GM19328 (cell line): ENCODE measurements around the gene SMAD3.

Experiments
- ATAC-seq: cut with Tn5 transposase; IDR thresholded peaks from one replicate; pipeline ENCODE4 v1.9.1; 2021; ENCODE audit warnings: mild to moderate bottlenecking, moderate library complexity; ENCODE audit not compliant: unreplicated experiment

SMAD3 gene

DNA sequence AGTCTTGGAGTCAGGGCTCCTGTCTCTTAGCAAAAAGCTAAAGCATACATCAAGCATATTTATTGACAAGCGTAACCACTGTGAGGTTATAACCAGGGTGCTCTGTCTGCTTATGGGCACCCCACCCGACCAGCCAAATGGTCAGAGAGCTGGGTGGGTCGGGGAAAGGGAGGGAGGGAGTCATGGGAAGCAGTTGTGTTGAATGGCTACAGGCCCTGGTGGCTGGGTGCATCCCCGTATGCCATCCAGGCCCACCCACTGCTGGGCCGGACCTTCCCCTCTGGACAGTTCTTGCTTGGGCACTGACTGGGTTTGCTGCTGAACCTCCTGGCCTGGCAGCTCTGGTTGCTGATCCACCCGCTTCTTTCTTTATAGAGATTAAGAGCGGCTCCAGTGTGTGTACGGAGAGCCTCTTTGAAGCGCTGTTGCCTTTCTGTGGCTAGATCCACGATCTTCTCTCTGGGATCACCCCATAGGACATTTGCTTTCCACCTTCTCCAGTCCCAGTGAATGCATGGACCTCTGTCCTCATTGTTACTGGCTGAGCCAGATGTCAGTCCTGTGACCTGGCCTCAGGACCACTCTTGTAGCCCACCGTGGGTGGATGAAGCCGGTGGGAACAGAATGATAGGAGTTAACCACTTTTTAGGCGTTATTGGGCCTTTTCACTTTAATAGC, 59.6 kb downstream of the SMAD3 start:
- ATAC-seq, result no peak

DNA sequence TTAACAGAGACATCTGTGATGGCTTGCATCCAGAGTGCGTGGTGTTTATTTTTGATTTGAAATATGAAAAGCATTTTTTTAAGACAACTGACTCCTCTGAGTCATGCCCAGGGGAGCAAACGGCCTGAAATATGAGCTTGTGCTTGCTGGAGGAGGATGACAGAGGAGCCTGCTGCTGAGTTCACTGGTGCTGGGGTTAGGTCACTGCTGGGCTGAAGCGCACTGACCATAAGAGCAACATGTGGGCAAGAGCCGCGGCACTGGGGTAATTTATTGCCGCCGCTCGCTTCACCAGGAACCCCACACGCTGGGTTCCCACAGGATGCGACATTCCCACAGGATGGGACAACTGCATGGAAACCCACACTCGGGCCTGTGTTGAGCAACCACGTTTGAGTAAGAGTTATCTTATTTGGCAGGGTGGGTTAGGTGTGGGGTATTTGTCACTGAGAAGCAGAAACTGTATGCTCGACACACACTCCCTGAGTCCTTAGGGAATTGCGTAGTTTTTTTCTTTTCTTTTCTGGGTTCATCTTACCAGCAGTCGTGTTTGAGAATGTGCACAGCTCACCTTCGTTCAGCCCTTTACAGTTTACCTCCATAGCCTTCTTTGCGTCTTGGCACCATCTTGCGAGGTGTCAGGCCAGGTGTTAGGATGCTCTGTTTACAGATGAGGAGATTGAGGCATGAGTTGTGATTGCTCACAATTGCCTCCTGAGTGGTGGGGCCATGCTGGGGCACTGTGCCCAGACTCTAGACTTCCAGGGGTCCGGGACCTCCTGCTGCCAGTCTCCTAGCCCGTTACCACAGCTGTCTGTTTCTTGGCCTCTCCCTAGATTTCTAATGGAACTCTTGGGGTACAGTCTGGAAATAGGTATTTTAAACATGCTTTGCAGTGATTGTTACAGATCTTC, 60.4 kb downstream of the SMAD3 start:
- no peak for ATAC-seq

DNA sequence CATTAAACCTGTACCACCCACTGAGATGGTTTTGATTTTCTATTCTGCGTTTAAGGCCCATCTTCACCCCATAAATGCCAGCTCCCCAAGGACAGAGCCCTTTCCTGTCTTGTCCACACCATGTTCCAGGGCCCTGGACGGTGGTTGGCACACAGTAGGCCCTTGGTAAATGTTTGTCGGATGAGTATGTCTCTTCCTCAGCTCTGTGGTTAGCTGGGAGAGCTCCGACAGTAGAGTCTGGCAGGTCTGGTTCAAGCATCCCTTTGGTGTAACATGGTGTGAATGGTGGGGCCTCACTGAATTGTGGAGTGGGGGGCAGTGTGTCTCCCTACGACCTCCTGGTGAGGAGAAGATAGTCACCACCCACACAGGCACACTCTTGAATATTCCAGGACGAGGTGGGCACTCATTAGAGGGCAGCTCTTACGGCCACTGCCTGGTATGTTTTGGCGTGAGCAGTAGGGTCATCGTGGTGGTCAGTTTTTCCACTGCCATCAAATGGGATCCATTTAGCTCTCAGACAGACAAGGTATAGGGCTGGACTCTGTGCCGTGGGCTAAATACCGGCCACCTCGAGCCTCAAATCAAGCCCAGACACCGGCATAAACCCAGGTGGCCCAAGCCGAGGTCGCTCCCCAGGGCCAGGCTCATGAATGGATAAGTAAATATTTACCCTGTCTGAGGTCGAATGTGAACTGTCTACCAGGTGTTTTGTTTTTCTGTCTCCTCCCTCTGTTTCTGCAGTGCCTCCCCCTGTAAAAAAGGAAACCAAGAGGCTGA, 61.3 kb downstream of the SMAD3 start:
- no peak for ATAC-seq

DNA sequence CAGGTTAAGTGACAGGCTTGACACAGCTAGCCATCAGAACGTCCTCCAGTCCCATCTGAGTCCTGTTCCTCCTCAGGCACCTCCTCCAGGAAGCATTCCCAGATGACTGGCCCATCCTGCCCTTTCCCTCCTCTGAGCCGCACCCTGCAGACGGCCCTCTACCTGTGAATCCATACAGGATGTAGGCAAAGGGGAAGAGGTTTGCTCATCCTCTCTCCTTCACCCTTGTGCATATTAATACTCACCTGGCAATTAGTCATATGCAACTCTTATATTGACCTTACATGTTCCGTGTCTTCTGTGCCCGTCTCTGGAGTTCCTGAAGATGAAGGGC, 61.9 kb downstream of the SMAD3 start:
- ATAC-seq, result no peak

DNA sequence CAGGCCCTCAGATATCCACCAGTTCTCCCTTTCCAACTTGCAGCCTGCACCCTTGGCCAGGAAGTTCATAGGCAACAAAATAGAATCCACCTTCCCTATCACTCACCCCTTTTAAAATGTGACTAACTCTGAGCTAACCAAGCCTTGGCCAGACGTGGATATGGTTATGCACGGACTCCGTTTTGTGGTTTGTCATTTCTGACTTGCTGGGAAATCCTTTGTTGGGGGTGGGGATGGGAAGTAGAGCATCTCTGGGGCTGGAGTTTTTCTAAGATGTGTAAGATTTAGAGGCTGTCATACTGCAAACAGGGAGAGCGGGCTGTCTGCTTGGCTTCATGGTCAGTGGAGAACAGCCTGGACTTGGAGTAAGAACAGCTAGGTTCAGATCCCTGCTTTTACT, 62.6 kb downstream of the SMAD3 start:
- no peak for ATAC-seq

DNA sequence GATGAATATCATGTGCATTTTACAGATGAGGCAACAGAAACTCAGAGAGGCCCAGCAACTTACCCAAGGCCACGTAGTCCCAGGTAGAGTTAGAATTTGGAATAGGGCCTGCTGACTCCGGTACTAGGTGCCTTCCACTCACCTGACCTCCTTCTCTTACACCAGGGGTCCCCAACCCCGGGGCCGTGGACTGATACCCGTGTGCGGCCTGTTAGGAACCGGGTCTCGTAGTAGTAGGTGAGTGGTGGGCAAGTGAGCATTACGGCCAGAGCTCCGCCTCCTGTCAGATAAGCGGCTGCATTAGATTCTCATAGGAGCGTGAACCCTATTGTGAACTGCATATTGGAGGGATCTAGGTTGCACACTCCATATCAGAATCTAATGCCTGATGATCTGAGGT, 64.8 kb downstream of the SMAD3 start:
- no peak for ATAC-seq

DNA sequence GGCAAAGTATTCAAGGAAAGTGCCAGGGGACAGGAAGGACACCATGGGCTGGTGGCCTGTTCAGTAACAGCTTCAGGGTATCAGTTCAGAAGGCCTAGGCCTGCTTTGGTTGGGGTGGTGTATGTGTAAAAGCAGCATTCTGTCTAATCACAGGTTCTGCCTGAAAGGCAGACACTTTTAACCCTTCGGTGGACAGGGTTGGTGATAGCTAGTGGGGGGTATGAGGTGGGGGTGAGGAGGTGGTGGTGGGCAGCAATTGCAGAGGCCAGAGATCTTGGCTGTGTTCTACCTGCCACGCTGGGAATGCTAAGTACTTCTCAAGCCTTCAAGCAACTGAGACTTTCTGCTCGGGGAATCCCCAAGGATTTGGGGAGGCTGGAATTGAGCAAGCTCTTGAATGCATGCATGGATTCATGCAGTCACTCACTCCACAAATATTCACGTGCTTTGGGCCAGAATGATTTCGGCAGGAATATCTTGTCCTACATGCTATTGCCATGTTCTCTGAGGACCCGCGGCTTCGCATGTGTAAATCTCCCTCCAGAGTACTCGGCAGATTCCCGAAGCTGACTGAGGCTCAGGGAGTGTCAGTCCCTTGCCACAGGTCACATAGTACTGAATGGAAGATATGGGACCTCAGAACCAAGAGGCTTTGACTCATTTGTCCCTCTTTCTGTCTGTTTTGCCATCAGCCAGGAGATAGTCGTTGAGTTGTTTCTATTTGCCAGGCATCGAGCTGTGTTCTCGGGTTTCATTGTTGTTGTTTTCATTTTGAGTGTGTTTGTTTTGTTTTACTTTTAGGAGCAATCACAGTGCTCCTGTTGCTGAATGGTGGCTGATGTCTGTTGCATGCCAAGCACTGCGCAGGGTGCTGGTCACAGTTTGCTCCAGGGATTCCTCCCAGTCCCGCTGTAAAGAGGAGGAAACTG, 65.5 kb downstream of the SMAD3 start:
- ATAC-seq, result no peak

DNA sequence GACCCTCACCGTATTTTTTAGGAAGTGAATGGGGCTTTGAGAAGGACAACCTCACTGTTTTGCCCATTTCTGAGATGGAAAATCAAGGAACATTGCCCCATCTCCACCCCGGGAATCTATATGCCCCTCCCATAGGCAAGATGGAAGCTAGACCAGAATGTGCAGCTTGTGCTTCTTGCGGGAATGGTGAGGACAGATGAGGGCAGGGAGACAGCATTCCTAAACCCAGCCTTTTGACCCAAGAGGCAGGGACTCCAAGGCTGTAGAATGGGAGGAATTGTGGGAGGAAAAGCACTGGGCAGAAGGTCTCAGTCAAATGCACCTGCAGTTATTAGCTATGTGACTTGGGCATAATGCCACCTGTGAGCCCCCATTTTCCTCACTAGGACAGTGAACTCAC, 66.9 kb downstream of the SMAD3 start:
- no peak for ATAC-seq

DNA sequence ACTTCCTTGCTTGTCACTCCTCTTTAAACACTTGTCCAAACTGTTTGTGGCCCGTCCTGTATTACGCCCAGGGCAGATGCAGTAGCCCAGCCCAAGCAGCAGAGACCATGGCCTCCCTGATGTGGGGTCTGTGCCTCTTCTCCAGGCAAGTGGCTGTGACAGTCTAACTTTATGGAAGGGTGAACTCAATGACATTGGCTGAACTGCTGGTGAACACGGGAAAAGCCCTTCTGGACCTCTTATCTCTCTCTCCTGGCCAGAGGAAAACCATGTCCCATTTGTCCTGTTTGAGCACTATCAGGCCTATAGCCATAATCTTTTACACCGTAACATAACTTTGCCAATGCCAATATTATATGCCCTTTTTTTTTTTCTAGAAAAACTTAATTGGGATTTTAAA, 67.6 kb downstream of the SMAD3 start:
- no peak for ATAC-seq

DNA sequence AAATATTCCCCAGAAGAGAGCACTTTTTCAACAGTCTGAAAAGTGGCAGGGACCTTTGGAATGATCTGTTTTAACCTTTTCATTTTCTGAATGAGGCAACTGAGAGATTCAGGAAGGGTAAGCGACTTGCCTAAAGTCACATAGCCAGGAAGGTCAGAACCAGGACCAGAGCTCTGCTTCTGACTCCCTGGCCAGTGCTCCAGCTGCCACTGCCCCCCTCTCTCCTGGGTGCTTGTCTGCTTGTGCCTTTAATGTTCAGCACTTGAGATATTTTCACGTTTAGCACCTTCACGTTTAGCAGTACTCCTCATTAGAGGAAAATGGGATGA, 68.3 kb downstream of the SMAD3 start:
- ATAC-seq, result no peak

DNA sequence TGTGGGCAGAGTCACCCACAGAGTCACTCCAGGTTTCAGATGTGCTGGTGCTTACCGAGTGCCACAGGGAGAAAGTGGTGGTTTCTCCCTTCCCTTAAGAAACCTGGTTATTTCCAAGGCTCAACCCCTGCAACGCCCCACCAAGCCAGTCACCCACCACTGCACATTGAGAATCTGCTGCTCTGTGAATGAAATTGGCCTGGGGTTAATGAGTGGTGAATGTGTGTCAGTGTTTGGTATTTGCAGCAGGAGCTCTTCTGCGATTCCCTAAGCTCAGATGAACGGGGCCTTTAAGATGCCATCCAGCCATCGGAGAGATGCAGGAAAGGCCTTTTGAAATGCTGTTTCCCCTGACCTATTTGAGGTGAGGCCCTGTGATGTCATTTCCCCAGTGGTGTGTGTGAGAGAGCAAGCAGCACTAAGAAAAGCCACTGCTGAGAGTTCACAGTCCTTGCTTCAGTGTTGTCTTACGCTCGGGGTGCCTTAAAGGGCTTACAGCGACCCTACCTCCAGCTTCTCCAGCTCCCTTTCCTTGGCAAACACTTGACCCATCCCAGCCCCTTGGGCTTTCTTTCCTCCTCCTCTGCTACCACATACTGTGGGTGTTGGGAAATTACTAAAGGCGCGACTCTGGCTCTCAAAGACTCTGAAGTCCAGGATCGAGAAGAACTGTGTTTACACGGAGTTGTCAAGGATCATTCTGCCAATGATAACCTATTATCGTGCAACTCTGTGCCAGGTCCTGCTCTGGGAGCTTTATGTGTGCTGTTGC, 68.9 kb downstream of the SMAD3 start:
- ATAC-seq, result no peak

DNA sequence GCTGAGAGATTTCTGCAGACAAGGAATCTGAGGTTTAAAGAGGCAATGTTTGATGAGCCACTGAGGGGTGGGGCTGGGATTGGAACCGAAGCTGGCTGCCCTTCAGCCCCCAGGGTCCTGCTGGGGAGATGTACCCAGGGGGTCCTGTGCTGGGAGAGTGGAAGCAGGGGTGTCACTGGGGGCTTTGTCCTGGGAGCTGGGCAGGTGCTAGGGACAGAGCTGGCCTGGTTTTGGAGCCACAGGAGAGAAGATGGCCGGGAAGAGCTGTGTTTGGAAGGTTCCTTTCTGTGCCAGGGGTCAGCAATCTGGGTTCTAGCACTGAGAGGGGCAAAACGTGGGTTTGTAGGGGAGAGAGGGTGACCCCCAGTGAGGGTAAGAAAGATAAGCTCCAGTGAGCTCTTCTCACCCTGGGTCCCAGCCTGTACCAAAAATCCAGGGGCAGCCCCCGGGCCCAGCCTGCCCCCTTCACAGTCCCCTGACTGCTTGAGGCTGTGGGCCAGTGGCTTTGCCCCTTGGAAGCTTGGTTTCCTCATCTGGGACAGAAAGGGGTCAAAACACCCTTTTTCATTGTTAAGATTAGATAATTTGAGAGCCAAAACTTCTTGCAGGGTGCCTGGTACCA, 69.6 kb downstream of the SMAD3 start:
- ATAC-seq, result no peak

DNA sequence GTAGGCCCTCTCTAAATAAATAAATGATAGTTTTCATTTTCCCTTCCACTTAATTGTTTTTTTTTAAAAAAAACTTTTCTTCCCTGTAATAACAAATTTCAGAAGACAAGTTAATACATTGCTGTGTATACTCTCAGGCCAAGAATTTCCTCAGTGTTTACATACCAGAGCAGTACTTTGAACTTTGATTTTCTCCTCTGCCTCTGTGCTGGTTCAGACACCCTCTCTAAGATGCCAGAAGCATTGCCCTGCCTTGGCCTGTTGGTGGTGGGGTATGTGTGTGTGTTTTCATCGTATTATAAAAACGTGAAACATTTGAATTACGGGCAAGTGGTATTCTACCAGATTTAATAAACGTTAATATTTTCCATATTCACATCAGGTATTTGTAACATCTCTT, 70.1 kb downstream of the SMAD3 start:
- ATAC-seq, result no peak

DNA sequence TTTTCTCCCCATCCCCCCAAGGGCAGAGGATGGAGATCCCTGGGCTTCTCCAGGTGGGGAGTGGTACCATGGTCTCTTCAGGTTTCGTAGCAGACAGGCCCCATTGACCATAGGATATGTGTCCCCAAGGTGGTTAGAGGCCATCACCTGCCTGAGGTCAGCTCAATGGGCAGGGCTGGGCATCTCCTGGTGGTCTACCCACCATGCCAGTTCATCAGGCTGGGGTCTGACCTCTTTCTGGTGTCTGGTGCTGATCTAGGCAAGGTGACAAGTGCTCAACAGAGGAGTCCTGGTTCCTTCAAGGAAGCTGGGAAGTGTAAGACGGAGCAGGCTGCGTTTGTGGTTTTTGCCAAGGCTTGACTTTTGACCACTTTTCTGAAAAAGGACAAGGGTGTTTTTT, 71.4 kb downstream of the SMAD3 start:
- no peak for ATAC-seq

DNA sequence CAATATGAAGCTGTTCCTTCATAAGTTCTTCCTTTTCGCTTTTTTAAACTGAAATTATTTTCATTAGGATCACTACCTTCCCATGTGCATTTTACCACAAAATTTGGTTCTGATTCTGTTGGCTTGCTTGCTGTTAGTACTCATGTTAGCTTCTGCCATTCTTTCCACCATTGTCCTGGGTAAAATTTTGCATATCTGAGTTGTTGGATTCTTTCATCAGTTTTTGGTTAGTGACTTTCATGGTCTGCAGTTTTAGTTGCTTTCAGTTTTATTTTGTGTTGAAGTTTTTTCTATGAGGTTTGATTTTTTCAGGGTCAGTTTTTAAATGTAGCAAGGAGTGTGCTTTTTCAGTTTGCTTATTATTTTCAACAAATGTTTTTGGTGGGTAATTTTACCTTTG, 71.9 kb downstream of the SMAD3 start:
- no peak for ATAC-seq

DNA sequence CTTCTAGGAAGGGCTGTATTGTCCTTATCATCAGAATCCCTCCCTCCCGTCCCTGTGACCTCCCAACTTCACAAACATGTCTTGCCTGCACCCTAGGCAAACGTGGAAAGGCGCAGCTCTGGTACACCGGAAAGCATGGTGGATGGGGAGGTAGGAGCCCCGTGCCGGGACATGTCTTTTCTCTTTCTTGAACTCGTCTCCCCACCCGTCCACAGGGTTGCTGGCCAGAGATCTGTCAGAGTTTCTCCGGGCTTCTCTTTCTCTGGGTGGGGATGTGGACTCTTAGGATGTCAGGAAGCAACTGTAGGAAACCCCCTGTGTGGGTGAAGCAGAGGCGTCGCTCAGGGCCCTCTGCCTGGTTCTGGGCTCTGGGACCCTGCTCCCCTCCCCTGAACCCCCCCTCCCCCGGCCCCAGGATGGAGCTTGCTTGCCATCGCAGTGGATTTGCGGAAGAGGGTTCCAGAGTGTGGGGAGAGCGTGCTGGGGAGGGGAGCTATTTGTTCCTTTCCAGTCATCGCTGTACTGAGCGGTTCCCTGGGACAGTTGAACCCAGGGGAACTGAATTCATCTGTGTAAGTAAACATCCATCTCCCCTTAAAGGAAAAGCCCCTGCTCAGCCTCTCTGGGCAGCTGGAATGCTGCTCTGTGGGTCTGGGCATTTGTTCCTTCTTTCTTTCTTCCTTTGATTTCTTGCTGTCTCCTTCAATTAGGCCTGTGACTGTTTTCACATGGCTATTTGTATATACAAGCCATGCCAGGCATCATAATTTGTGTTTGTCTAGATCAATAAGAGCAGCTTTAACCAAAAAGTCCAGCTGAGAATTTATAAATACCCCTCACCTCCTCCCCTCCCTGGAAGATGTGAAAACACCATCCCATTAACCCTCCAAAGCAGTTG, 72.8 kb downstream of the SMAD3 start:
- ATAC-seq, result no peak

DNA sequence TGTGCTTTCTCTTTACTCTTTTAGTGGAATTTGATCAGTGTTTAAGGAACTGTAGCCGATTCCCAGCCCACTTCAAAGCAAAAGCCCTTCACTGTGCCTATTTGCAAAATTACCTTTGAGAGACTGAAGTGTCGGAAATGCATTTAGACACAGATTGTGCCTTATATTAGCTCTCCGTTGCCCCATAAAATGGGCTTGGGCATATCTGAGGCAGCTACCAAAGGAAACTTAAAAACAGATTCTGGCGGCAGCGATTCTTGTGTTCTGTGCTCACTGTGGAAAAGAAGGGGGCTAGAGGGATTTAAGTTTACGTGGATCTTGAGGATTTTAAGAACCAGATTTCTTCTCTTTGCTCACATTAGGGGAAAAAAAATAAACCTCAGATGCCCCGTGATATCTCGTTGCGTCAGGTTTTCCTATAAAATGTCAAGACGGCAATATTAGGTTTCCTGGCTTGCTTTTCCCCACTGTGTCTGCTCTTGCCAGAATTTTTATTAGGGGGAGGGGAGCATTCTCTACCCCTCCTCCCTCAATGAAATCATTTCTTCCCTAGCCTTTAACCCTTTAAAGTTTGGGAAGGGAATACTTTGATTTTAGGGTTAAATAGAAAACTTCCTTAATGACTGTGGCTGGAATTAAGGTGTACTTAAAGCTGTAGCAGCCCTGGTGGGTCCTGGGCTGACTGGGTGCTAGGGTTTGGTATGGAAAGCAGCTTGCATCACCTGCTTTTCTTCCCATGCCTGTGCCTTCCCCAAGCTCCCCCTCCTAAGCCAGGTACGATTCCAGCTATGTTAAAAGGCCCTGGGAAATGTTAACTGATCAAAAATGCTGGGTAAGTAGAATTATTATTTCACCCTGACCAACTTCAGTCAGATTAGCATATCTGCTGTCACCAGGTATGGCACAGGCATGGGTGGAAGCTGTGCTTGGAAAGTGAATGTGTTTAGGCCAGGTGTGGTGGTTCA, 73.8 kb downstream of the SMAD3 start:
- no peak for ATAC-seq
